Thyroid gland (tissue), 4 donors: Measurements from ENCODE around the gene JOSD2.

Experiments
- CTCF ChIP-seq, 6 experiments: fragments of 200-600 bp in 3 of 6; fragments of 450-650 bp in 3 of 6; sonication (generic) in 3 of 6; IDR thresholded peaks; one replicate each; pipeline ENCODE4 v1.5.1; 2016 to 2019; ENCODE audit warnings: antibody characterized with exemption in 6 of 6, mild to moderate bottlenecking in 2 of 6, inconsistent platforms in 1 of 6, moderate library complexity in 1 of 6
- POLR2A ChIP-seq, 2 donors: fragments of 450-650 bp; IDR thresholded peaks; one replicate each; pipeline ENCODE4 v1.6.1; 2017; ENCODE audit warnings: antibody characterized with exemption in 2 of 2, mild to moderate bottlenecking in 2 of 2, moderate library complexity in 1 of 2

GRCh38 chr19:50549059-50549926 is 38.3 kb upstream of the JOSD2 start:
- TF ChIP-seq CTCF (IDR thresholded peaks at IDR 0.05) (no peak), POLR2A (IDR thresholded peaks at IDR 0.05) (no peak)
